Activated CD4-positive, alpha-beta T cell treated with anti-CD3 and anti-CD28 coated beads, Interleukin-2, Interleukin-6, amounts not matched to agents 100 ng/mL and 50 ng/mL, durations not matched to agents 16 hours and 8 hours (primary cell): ENCODE data around the gene SAMSN1.
"Not testable (repeated sequence)": the region's sequence is repeated elsewhere in the genome, so short reads cannot be mapped to it uniquely, and the experiment has no call there.

Experiments used
- DNase-seq: peaks from one replicate; pipeline ENCODE4 v3.0.0-alpha.2; 2020

The SAMSN1 gene

DNA sequence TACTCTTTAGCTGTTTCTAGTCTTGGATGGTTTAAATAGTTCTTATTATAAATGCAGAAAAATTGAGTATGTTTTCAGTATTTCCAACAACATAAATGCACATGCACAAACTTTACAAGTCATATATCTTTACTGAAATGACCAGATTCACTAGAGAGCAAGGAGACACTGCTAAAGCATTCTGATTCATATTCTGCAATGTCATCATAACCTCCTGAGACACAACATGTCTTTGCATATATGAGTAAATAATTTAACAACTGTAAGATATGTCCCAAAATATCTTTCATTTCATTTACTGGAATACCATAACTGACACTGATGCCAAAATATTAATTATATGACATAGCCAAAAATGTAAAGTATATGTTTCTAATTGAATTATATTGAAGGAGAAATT, 16.8 kb upstream of the SAMSN1 start:
- DNase-seq, result no peak

DNA sequence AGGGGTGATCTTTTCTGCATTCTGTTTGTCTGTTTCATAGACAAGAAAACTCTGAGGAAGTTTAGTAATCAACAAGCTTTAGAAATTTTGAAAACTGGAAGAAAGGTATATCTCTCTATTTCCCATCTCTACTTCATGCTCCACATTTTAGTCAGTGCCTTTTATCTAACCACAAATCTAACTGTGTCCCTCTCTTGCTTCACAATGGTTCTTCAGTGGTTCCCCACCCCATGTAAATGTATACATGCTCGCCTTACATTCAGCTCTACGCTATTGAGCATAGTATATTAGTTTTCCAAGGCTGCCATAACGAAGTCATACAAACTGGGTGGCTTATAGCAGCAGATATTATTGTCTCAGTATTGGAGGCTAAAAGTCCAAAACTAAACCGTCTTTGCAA, 14.4 kb upstream of the SAMSN1 start:
- peak; percentile 37 for DNase-seq

DNA sequence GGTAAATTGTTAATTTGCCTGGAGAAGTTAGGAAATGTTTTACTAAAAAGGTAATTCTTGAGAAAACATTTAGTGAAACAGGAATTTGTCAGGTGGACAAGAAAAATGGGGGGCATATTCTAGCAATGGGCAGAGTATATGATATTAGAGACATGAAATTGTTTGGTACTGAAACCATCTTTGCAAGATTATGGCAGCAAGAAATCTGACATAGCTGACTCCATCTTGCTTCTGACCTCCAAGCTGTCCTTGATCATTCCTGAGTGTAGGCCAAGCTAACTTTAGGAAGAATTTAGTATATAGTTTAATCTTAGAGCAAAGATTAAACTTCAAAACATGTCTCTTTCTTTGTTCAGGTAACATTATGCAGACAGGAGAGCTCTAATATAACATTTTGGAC, 14.0 kb upstream of the SAMSN1 start:
- no peak for DNase-seq

DNA sequence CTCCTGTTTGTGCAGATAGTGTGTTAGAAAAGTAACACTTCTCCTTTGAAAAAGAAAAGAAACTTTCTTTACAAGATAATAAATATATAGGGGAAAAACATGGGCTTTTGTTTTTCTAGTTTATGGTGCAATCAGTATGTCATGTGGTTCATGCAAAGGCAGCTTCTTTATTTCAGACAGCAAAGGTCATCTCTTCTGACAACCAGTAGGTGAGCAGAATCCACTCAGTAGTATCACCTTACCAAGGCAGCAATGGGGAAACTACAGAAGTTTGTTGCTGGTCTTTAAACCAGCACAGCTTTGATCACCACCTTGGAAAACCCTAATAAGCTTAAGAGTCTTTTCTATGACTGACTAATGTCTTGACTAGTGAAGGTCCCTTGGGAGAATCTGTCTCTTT, 13.0 kb upstream of the SAMSN1 start:
- no peak for DNase-seq

DNA sequence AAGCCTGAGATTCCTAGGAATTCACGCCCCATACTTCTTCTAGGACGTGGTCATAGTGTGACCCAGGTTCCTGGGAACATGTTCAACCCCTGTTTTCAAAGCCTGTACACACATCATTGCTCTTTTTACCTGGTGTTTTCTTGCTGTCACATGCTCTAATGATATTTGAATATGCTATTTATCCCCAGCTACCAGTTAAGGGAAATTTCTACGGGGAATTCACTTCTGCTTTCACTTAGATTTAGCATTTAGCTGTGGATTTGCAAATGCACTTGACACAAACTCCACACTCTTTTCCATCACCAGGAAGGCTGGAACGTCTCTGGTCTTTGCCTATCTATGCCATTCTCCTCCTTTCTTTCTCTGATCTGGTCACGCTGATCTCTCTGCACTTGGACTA, 11.3 kb upstream of the SAMSN1 start:
- no peak for DNase-seq

DNA sequence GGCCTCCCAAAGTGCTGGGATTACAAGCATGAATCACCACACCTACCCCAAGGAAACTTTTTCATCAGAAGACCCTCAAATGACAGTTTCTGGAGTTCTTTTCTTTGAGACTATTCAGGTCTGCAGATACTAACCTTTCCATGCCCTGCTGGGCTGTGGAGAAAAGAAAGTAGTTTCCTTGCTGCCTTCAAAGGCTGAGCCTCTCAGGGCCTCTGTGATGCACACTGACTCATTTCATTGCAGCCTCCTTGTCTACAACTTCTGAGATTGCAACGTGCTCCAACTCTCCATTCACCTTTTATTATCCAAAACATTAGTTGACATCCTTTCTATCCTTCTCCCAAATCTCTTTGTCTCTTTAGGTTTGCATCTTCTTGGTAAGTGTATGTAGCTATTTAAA, 8.8 kb upstream of the SAMSN1 start:
- DNase-seq, result peak; percentile 67

DNA sequence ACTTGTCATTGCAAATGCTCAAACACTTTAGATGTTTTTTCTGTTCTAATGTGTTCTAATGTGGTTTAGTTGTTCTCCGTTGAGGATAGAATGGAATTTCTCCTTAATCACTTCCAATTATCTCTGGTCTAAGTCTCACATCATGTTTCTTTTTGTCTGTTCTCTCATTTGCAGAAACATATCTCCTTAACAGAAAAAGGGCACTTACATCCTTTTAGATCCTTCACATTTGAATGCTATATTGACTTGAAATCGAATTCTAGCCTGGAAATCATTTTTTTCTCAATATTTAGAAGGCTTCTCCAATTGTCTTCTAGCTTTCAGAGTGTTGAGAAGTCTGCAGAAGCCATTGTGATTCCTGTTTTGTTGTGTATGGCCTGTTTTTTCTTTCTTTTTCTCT, 7.3 kb upstream of the SAMSN1 start:
- DNase-seq, result no peak

DNA sequence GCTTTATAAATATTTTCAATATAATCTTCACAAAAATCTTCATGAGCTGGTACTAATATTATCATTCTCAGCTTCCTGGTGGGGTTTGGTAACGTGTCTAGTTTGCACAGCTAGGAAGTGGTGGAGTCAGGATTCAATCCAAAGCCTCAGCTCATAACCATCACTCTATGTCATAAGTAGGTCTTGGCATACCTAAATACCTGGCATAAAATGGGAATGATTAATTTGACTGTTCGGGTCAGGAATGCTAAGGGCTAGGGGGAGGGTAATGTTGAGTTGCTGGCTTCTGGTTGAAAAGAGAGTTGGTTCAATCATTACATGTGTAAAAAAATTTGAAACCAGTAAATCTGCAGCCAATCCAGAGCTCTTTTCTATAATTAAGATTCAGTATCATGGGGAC, 5.6 kb upstream of the SAMSN1 start:
- no peak for DNase-seq

DNA sequence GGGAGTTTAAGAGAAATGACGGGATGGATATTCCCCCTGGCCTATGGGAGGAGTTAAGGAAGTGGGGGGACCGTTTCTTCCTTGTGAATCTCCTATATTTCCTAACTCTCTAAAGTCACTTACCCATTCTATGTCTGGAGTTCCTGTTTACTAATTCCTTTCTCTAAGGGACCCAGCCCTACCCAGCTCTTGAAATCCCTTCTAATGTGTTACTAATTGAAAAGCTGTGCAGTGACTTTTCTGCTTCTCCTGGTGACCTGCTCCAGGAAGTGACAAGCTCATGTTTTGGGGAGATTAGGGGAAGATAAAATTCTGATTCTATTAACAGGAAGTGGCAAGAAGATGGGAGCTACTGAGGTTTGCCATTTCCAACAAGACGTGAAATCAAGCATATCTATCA, 4.0 kb upstream of the SAMSN1 start:
- no peak for DNase-seq

DNA sequence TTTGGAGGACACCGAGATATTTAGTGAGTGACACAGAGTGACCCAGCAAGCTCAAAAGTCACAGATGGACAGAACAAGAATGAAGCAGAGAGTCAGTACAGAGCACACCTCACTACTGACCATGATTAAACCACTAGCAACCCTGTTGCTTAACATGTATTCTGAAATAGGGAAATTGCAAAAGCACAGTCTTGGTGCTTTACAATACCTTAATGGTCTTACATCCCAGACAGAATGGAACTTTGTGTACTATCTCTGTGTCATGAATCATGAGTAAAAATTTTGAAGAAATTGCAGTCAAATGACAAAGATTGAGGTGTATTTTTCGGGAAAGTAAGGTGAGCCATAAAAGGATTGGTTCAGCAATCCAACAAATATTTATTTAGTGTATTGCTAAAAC, 2.7 kb upstream of the SAMSN1 start:
- DNase-seq, result no peak

DNA sequence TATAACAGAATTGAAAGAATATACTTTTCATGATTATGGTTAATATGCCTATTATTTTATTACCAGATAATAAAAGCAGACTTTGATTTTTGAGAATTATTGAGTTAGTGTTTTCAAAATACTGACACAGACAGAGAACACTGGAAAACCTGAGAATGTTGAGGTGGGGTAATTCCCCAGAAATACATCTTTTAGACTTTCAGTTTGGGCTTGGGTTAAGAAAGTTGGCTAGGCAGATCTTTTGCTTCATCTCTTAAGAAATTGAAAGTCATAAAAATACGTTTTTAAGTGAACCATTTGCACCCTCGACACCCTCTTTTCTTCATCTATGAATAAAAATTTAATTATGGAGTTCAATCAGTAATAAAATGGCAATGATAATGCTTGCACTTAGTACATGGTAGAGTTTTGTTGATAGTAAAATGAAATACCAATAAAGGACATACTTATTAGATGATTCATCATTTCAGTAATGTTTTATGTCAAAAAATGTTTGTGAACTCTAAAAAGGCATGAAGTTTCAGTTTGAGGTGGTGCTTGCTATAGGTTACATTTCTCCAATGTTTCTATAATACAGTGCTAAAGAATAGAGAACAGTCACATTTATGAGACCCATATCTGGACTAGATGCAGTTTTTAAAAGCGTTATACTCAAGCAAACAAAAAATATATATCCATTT, 1.9 kb upstream of the SAMSN1 start:
- peak; percentile 68 for DNase-seq

DNA sequence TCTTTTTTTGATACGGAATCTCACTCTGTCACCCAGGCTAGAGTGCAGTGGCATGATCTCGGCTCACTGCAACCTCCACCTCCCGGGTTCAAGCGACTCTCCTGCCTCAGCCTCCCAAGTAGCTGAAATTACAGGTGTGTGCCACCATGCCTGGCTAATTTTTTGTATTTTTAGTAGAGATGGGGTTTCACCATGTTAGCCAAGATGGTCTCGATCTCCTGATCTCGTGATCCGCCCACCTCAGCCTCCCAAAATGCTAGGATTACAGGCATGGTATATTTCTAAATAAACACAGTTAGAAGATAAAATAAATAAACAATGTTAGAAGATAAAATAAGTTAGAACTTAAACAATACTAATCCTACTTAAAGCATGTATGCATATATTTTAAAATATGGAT, 604 bp upstream of the SAMSN1 start:
- not testable (repeated sequence) for DNase-seq

DNA sequence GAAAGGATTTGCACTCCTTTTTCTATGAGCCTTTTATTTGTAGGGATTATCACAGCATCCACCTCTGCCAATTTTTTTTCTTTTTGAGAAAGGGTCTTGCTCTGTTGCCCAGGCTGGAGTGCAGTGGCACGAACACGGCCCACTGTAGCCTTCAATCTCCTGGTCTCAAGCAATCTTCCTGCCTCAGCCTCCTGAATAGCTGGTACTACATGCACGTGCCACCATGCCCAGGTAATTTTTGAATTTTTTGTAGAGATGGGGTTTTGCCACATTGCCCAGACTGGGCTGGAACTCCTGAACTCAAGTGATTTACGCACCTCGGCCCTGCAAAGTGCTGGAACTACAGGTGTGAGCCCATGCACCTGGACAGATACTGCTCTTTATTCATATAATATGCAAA, 2.1 kb downstream of the SAMSN1 start:
- no peak for DNase-seq

DNA sequence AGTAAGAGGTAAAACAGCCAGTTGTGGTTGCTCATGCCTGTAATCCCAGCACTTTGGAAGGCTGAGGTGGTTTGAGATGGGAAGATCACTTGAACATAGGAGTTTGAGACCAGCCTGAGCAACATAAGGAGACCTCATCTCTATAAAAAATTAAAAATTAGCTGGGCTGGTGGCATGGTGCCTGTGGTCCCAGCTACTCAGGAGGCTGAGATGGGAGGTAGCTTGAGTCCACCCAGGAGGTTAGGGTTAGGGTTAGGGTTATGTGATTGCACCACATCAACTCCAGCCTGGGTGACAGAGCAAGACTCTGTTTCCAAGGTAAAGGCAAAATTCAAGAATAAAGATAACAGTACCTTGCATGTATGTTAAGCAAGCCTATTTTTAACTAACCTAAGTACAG, 3.5 kb downstream of the SAMSN1 start:
- no peak for DNase-seq

DNA sequence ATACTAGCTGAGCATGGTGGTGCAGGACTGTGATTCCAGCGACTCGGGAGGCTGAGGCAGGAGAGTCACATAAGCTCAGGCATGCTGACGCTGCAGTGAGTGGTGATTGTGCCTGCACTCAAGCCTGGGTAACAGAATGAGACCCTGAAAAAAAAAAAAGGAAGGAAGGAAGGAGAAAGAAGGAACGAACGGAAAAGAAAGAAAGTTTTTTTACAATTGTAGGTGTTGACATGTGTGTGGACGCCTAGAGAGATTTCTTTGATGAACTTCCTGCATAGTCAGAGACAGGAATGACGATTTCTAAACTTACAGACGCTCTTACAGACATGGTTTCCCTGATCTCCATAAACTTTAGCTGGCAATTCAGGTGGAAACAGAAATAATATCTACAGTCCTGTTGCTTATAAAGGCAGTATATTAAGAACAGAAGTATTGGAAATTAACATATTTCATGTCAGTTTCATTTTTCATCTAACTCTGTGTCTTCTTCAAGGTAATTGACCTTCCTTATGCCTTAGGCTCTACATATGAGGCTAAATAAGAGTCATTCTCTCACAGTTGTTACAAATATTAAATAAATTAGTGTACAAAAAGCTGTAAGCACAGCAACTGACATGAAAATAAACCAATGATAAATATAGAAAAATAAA, 4.1 kb downstream of the SAMSN1 start:
- DNase-seq, result no peak

DNA sequence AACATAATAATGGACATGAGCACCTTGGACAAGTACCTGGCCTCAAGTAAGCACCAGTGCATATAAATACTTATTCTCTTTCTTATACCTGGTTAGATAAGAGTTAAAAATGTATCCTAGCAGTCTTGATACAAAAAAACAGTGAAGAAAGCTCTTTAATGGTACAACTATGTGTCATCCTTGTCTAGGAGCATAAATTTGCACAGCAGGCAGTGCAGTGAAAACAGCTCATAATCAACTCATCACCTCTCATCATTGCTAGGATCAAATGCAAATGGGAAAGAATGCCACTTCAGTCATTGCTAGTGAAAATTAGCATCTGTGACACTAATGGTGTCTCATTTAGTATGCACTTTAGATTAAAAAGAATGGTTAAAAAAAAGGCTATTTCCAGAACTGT, 7.6 kb downstream of the SAMSN1 start:
- DNase-seq, result no peak

DNA sequence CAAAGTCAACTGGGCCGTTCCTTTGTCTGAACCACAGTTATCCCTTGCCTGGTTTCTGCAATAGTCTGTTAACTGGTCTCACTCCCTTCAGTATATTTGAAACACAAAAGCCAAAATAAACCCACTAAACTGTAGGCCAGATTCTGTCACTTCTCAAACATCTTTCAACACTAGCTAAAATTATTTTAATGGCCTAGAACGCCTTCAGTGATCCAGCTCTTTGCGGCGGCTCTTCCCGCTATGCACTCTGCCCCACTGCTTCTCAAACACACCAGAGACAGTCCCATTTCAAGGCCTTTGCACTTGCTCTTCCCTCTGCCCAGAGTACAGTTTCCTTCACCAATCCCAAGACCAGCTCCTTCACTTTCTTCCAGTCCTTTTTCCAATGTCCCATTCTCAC, 9.2 kb downstream of the SAMSN1 start:
- DNase-seq, result no peak

DNA sequence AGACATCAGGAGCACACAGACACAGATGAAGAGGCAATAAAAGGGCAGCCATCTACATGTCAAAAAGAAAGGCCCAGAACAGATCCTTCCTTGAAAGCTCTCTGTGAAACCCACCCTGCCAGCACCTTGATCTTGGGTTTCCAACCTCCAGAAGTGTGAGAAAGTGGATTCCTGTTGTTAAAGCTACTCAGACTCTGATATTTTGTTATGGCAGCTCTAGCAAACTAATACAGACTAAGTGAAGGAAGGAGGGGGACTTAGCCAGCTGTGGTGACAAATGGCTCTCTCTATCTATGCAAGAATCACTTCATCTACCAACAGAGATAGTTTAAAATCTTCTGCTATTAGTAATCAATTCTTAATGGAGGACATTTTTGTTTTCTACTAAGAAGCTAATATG, 10.4 kb downstream of the SAMSN1 start:
- DNase-seq, result no peak

DNA sequence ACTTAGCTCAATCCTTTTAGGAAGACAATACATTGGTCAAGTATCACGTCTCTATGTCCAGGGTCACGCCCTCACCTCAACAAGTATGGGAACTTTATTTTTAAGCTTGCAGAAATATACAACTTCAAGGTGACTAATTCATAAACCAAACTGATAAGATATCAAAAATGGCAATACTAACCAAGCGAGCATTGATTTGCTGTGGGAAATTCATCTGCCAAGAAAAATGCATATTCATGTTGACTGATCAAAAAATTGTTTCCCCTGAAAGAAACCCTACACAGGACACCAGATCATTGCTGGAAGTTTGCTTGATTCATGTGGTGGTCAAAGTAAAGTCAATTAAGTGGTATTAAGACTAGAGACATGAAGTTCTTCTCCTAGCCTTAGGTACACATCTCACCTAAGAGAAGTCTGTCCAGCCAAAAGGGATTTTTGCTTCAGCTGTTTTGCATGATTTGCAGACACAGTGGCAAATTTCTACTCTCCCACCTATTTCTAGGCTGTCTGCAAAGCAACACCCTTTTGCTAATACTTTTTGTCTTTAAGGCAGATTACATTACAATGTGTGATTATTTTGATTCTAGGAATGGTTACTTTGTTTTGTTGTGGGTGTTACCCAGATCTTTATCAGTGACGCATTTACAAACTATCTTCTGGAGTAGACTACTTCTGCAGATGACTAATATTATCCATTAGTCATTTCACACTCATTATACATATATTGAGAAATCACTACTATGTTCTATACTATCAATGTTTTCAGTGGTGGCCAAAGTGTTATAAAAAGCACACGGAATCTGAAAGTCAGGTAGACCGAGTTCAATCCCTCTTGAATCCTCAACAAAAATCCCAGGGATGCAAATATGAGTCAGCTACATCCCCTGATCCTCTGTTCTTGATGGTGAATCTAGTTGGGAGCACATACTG, 12.4 kb downstream of the SAMSN1 start:
- peak; percentile 83 for DNase-seq

DNA sequence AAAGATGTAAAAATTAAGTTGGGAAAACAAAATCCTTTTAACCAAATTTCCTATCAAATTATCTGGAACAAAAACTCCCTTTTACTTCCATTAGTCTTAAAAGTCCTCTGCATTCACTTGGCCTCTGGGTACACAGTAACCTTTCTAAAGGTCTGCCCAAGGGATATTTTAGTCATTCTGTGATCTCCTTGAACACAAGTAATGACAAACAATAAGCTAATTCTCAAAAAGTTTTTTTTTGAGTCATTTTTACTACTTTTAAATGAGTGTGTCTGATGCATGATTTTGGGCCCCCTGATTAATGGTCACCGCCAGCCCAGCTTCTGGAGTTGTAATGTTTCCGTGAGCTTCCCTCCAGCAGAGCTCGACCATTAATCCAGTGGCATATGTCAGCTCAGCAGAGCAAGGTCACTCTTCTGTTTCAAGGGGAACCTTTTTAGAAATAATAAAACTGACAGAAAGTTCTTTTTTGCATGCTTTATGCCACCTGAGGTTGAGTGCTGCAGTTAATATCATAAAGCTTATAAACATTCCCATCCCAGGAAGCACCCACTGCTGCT, 14.3 kb downstream of the SAMSN1 start:
- peak; percentile 54 for DNase-seq

DNA sequence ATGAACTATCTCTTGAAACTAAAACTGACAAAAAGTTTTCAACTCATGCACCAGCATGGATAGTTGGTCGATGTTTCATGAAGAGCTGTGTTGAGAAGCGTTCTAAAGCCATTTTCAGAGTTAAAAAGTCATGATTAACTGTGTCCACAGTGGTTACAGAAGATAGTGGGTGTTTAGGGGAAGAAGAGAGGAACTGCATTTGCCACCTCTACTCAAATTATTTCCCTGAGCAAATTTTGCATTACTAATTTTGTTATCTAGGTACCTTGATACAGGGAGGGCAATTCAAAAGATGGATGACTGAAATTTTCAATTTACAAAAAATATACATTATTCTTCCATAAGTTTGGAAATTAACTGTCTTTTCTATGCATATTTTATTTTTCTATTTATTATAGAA, 15.5 kb downstream of the SAMSN1 start:
- DNase-seq, result no peak

DNA sequence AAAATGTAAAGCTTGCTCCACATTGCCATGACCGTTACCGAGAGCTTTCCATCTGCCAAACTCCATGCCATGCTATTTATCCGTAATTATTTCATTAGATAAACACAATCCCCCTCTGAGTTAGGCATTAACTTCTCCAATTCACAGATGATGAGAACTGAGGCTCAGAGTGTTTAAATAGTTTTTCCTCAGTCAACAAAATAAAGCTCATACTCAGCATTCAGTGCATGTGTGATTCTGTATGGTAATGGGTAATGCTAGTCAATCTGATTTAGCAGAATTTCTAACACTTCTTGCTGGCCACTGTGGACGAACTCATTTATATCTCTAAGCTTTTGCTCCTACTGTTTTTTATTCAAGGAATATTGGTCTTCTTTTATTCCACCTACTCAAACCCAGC, 17.3 kb downstream of the SAMSN1 start:
- no peak for DNase-seq
